Peyer's patch (tissue), 4 donors: ENCODE measurements around the gene LEFTY2.

ENCODE experiments used
- POLR2A ChIP-seq, 2 donors: fragments of 450-650 bp; IDR thresholded peaks; one replicate each; pipeline ENCODE4 v1.5.1; 2017; ENCODE audit warnings: antibody characterized with exemption in 2 of 2, mild to moderate bottlenecking in 2 of 2, moderate library complexity in 2 of 2
- TF ChIP-seq, protein P1 (sequence below), 6 experiments: fragments of 450-650 bp in 4 of 6; fragments of 200-600 bp in 2 of 6; sonication (generic) in 1 of 6; IDR thresholded peaks; one replicate each; pipeline ENCODE4 v1.5.1; 2017 to 2019; ENCODE audit warnings: antibody characterized with exemption in 6 of 6, mild to moderate bottlenecking in 3 of 6, moderate library complexity in 1 of 6

DNA sequence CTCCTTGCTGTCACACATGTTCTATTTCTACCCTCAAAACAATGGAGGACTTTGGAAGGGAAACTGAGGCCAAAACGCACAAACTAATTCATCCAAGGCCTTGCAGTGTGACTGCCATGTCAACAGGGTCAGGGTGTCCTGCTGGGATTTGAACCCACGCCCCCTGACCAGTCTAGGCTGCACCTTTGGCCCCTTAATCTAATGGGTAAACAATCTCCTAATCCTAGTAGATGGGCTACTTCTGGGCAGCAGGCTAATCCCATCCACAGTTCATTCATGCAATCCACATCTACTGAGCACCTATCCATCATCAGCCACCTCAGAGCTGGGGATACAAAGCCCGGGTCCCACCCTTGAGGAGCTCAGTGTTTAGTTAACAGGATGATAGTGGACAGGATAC is 17.0 kb upstream of the LEFTY2 start:
- TF ChIP-seq, protein P1, sequence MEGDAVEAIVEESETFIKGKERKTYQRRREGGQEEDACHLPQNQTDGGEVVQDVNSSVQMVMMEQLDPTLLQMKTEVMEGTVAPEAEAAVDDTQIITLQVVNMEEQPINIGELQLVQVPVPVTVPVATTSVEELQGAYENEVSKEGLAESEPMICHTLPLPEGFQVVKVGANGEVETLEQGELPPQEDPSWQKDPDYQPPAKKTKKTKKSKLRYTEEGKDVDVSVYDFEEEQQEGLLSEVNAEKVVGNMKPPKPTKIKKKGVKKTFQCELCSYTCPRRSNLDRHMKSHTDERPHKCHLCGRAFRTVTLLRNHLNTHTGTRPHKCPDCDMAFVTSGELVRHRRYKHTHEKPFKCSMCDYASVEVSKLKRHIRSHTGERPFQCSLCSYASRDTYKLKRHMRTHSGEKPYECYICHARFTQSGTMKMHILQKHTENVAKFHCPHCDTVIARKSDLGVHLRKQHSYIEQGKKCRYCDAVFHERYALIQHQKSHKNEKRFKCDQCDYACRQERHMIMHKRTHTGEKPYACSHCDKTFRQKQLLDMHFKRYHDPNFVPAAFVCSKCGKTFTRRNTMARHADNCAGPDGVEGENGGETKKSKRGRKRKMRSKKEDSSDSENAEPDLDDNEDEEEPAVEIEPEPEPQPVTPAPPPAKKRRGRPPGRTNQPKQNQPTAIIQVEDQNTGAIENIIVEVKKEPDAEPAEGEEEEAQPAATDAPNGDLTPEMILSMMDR (IDR thresholded peaks at IDR 0.05): no peak
- TF ChIP-seq POLR2A (IDR thresholded peaks at IDR 0.05): no peak
